H1 (cell line): ENCODE results near the gene SIRT7. TPM values are rescaled to one million over a fixed set of nuclear protein-coding genes. Genes with fewer than 3 reads are reported as not detected.

Experiments used
- CTCF ChIA-PET: fragments of 300-600 bp; sonication (Branson Sonifier 250); formaldehyde crosslinking; loops from one replicate; lab custom pipeline; 2021; ENCODE audit not compliant: partially characterized antibody; lab: Charles Lee
- POLR2A ChIA-PET: fragments of 300-600 bp; sonication (Branson Sonifier 250); formaldehyde crosslinking; loops from one replicate; lab custom pipeline; 2021; ENCODE audit warnings: inconsistent platforms; ENCODE audit not compliant: partially characterized antibody; lab: Charles Lee
- DNase-seq, 2 experiments: peaks; one replicate each; pipeline versions ENCODE4 v3.0.0 to v3.0.0-alpha.2; 2010 to 2022; ENCODE audit warnings: low spot score in 2 of 2, low read depth in 1 of 2, mixed read lengths in 1 of 2
- FAIRE-seq: peaks from 2 replicates; lab custom pipeline; 2011; peaks lifted over from hg19 to GRCh38; lab: Jason Lieb, UNC
- H2AFZ ChIP-seq: 2 replicates; pipeline ENCODE4 v1.8.1; 2012; ENCODE audit warnings: low read length, inconsistent platforms
- H2AK5ac ChIP-seq: 2 replicates; pipeline ENCODE4 v1.6.1; 2013; ENCODE audit warnings: low read depth, low read length
- H2BK120ac ChIP-seq: replicated peaks from 2 replicates; pipeline ENCODE3; 2013; ENCODE audit warnings: low read depth, low read length, inconsistent platforms
- H2BK12ac ChIP-seq: 2 replicates; pipeline ENCODE4 v1.6.1; 2013; ENCODE audit warnings: low read depth, low read length
- H2BK15ac ChIP-seq: 2 replicates; pipeline ENCODE4 v1.6.1; 2013; ENCODE audit warnings: low read length
- H2BK20ac ChIP-seq: 2 replicates; pipeline ENCODE4 v1.6.1; 2013; ENCODE audit warnings: low read length
- H2BK5ac ChIP-seq: 2 replicates; pipeline ENCODE4 v1.6.1; 2013; ENCODE audit warnings: low read depth, low read length
- H3K14ac ChIP-seq: 2 replicates; pipeline ENCODE4 v1.6.1; 2013; ENCODE audit warnings: inconsistent platforms; ENCODE audit not compliant: insufficient read length
- H3K18ac ChIP-seq: 2 replicates; pipeline ENCODE4 v1.6.1; 2013; ENCODE audit warnings: low read length; ENCODE audit errors: extremely low read depth
- H3K23ac ChIP-seq: 2 replicates; pipeline ENCODE4 v1.6.1; 2013; ENCODE audit warnings: inconsistent platforms; ENCODE audit not compliant: insufficient read length
- H3K23me2 ChIP-seq: 2 replicates; pipeline ENCODE4 v1.6.1; 2013; ENCODE audit warnings: low read depth, low read length
- H3K27ac ChIP-seq: 2 replicates; pipeline ENCODE4 v1.6.1; 2011; ENCODE audit warnings: low read depth, low read length, inconsistent platforms
- H3K27me3 ChIP-seq, 4 experiments: replicated peaks in 1 of 4; 1 replicate in 1 of 4; 2 replicates in 3 of 4; pipeline versions ENCODE4 v1.6.1 to v1.8.1; 2011 to 2013; ENCODE audit warnings: low read length in 3 of 4, mild to moderate bottlenecking in 3 of 4, inconsistent platforms in 2 of 4, mixed read lengths in 2 of 4, moderate library complexity in 1 of 4; ENCODE audit not compliant: control insufficient read depth in 3 of 4, insufficient read depth in 3 of 4; ENCODE audit errors: extremely low read depth in 1 of 4
- H3K36me3 ChIP-seq, 4 experiments: 2 replicates each; pipeline versions ENCODE4 v1.6.1 to v1.8.1; 2011 to 2013; ENCODE audit warnings: mild to moderate bottlenecking in 4 of 4, low read length in 3 of 4, moderate library complexity in 2 of 4, control low read depth in 1 of 4, inconsistent platforms in 1 of 4; ENCODE audit not compliant: insufficient read depth in 4 of 4, control insufficient read depth in 2 of 4
- H3K4ac ChIP-seq: replicated peaks from 2 replicates; pipeline ENCODE3; 2013; ENCODE audit warnings: low read length, low read depth, mixed read lengths, inconsistent platforms; ENCODE audit not compliant: insufficient read length
- H3K4me1 ChIP-seq, 4 experiments: replicated peaks in 1 of 4; 1 replicate in 1 of 4; 2 replicates in 3 of 4; pipeline versions ENCODE4 v1.6.1 to v1.8.1; 2011 to 2013; ENCODE audit warnings: low read length in 3 of 4, inconsistent platforms in 2 of 4, mixed read lengths in 1 of 4; ENCODE audit not compliant: insufficient read depth in 4 of 4, control insufficient read depth in 3 of 4
- H3K4me2 ChIP-seq, 2 experiments: 2 replicates each; pipeline versions ENCODE4 v1.6.1 to v1.8.1; 2011 to 2013; ENCODE audit warnings: low read depth in 2 of 2, low read length in 2 of 2, control low read depth in 1 of 2, inconsistent platforms in 1 of 2, mild to moderate bottlenecking in 1 of 2; ENCODE audit not compliant: insufficient read depth in 1 of 2
- H3K4me3 ChIP-seq, 4 experiments: fragments of 200-600, 300-600 bp in 1 of 4; sonication (generic), shearing (Covaris generic), sonication (Bioruptor Twin) in 1 of 4; 2 replicates each; pipeline versions ENCODE4 v1.5.1 to v1.8.1; 2011 to 2016; ENCODE audit warnings: low read length in 4 of 4, low read depth in 3 of 4, control low read depth in 2 of 4, inconsistent platforms in 2 of 4, mild to moderate bottlenecking in 2 of 4, mixed read lengths in 1 of 4, moderate library complexity in 1 of 4; ENCODE audit not compliant: insufficient read depth in 2 of 4; ENCODE audit errors: extremely low read depth in 1 of 4
- H3K56ac ChIP-seq: replicated peaks from 2 replicates; pipeline ENCODE3; 2013; ENCODE audit warnings: low read depth, mild to moderate bottlenecking, mixed read lengths, low read length, inconsistent platforms; ENCODE audit not compliant: insufficient read length
- H3K79me1 ChIP-seq: 2 replicates; pipeline ENCODE4 v1.6.1; 2013; ENCODE audit warnings: low read depth, low read length, control low read depth
- H3K79me2 ChIP-seq, 2 experiments: 2 replicates each; pipeline versions ENCODE4 v1.6.1 to v1.8.1; 2012 to 2013; ENCODE audit warnings: low read length in 2 of 2, mild to moderate bottlenecking in 2 of 2, inconsistent platforms in 1 of 2; ENCODE audit not compliant: insufficient read depth in 2 of 2, control insufficient read depth in 1 of 2
- H3K9ac ChIP-seq, 4 experiments: replicated peaks in 1 of 4; 1 replicate in 1 of 4; 2 replicates in 3 of 4; pipeline versions ENCODE4 v1.6.1 to v1.8.1; 2011 to 2013; ENCODE audit warnings: low read depth in 3 of 4, low read length in 3 of 4, control low read depth in 2 of 4, mild to moderate bottlenecking in 2 of 4, moderate library complexity in 2 of 4, inconsistent platforms in 1 of 4; ENCODE audit errors: extremely low read depth in 1 of 4
- H3K9me3 ChIP-seq, 2 experiments: 2 replicates each; pipeline versions ENCODE4 v1.6.1 to v1.8.1; 2012 to 2013; ENCODE audit warnings: mild to moderate bottlenecking in 2 of 2, moderate library complexity in 2 of 2, control low read depth in 1 of 2, inconsistent platforms in 1 of 2, low read depth in 1 of 2, low read length in 1 of 2, mixed read lengths in 1 of 2; ENCODE audit not compliant: insufficient read depth in 2 of 2
- H4K20me1 ChIP-seq, 2 experiments: replicated peaks in 1 of 2; 2 replicates each; pipeline versions ENCODE3 to v1.8.1; 2011 to 2013; ENCODE audit warnings: inconsistent platforms in 2 of 2, low read length in 2 of 2, mild to moderate bottlenecking in 1 of 2; ENCODE audit not compliant: insufficient read depth in 2 of 2, control insufficient read depth in 1 of 2
- H4K5ac ChIP-seq: 2 replicates; pipeline ENCODE4 v1.6.1; 2013; ENCODE audit warnings: low read length, low read depth, mixed read lengths, inconsistent platforms; ENCODE audit not compliant: insufficient read length
- H4K8ac ChIP-seq: 2 replicates; pipeline ENCODE4 v1.8.0; 2013; ENCODE audit warnings: mild to moderate bottlenecking, moderate library complexity, low read length, inconsistent platforms; ENCODE audit not compliant: insufficient read depth; ENCODE audit errors: extremely low read depth
- H4K91ac ChIP-seq: replicated peaks from 2 replicates; pipeline ENCODE3; 2013; ENCODE audit warnings: low read length, mixed read lengths, inconsistent platforms; ENCODE audit not compliant: insufficient read length
- CBX5 ChIP-seq: fragments of 300-800, 300-1000 bp; sonication (generic); IDR thresholded peaks from 2 replicates; pipeline ENCODE4 v1.7.1; 2016; ENCODE audit warnings: antibody characterized with exemption, low read length, low read depth
- CREB1 ChIP-seq: IDR thresholded peaks from 2 replicates; pipeline ENCODE4 v1.6.1; 2012; ENCODE audit warnings: inconsistent platforms
- HDAC2 ChIP-seq, 2 experiments: fragments of 300-600 bp in 1 of 2; sonication (generic) in 1 of 2; IDR thresholded peaks; 2 replicates each; pipeline ENCODE4 v1.6.1; 2011 to 2012; ENCODE audit warnings: low read depth in 2 of 2, low read length in 2 of 2, mild to moderate bottlenecking in 2 of 2, moderate library complexity in 2 of 2, borderline replicate concordance in 1 of 2, inconsistent platforms in 1 of 2
- KDM4A ChIP-seq: IDR thresholded peaks from one replicate; pipeline ENCODE4 v1.7.1; 2012; ENCODE audit warnings: low read depth, mild to moderate bottlenecking, moderate library complexity, low read length, inconsistent platforms; ENCODE audit not compliant: severe bottlenecking
- POLR2AphosphoS5 ChIP-seq: IDR thresholded peaks from 2 replicates; pipeline ENCODE4 v1.6.1; 2011; ENCODE audit warnings: low read depth, low read length
- RAD21 ChIP-seq, 2 experiments: IDR thresholded peaks in 1 of 2; conservative IDR thresholded peaks in 1 of 2; 2 replicates each; pipeline ENCODE4 v1.6.1; 2011; ENCODE audit warnings: low read depth in 2 of 2, low read length in 2 of 2, improper control_type of control experiment in 1 of 2, inconsistent platforms in 1 of 2, mild to moderate bottlenecking in 1 of 2, moderate library complexity in 1 of 2
- SRF ChIP-seq: IDR thresholded peaks from 2 replicates; pipeline ENCODE4 v1.6.1; 2011; ENCODE audit warnings: mild to moderate bottlenecking, low read depth, low read length, moderate library complexity
- WGBS, 2 experiments: shearing (Covaris generic) in 1 of 2; methylation state at CpG; one replicate each; pipeline versions ENCODE4 v1.1.6 to v1.1.7; 2013 to 2015; ENCODE audit warnings: low lambda C conversion rate in 2 of 2, mixed read lengths in 2 of 2, inconsistent platforms in 1 of 2, low coverage in 1 of 2, missing lambda C conversion rate in 1 of 2; ENCODE audit not compliant: insufficient replicate concordance in 2 of 2, insufficient coverage in 1 of 2, insufficient read length in 1 of 2; ENCODE audit errors: extremely low coverage in 1 of 2, missing lambda C conversion rate in 1 of 2; 5-methylcytosine and 5-hydroxymethylcytosine counted together
- polyA plus RNA-seq, 7 experiments: library from polyadenylated mRNA; depleted of rRNA in 3 of 7; stranded (reverse) in 5 of 7; unstranded in 2 of 7; fragments of >200 nt in 5 of 7; fragments of 200-250 nt in 2 of 7; gene quantifications; 1 replicate in 5 of 7; 2 replicates in 1 of 7; 4 replicates in 1 of 7; pipeline versions ENCODE4 v1.2.1 to v1.2.3, GENCODE V29; 2011 to 2013; ENCODE audit warnings: missing spikeins in 2 of 7, mixed read lengths in 2 of 7
- total RNA-seq: library from RNA; stranded (reverse); fragmentation: NEBNext Ultra II Directional; extraction: Animal tissue kit (Norgen Biotek cat#: 25700); gene quantifications from 2 replicates; pipeline ENCODE4 v1.2.1, GENCODE V29; 2021
- TF ChIP-seq, protein P1 (sequence below): IDR thresholded peaks from 2 replicates; pipeline ENCODE4 v1.6.1; 2011; ENCODE audit warnings: low read length, improper control_type of control experiment
- TF ChIP-seq, protein P2 (sequence below): IDR thresholded peaks from 2 replicates; pipeline ENCODE4 v1.6.1; 2012; ENCODE audit warnings: inconsistent platforms

Gene SIRT7
- total and polyA plus RNA-seq, 2 of the 8 experiments (the other 6 are each of a cell fraction or from before 2014, with no cell fraction given): 5.8 to 16.6 TPM

DNA sequence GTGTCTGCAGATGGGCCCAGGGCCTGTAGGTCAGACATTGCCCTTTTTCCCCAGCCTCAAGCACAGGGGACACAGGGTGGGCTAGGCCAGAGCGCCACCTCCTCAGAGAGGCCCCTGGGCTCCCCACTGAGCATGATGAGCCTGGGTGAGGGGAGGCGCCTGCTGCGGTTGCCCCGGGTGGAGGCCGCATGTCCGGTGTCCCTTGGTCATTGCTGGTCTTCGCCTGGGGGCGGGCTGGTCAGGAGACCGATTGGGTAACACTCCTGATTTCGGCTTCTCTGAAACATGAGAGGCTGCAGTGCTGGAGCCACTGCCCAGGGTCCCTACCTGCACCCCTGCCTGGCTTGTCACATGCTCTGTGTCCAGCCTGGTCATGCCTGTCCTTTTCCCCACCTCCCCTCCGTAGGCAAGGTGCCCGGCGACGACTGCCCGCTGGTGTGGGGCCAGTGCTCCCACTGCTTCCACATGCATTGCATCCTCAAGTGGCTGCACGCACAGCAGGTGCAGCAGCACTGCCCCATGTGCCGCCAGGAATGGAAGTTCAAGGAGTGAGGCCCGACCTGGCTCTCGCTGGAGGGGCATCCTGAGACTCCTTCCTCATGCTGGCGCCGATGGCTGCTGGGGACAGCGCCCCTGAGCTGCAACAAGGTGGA is 18.3 kb downstream of the SIRT7 start:
- no peak overlapping the region for H3K4me2 ChIP-seq
- DNase-seq: no peak
- H3K56ac ChIP-seq: no peak overlapping the region
- peaks cover 2 to 11% of the 10 kb centered on the region in 2 experiments for H4K20me1 ChIP-seq
- H2AK5ac ChIP-seq: no peak overlapping the region
- no peaks in the 10 kb centered on the region for H3K9me3 ChIP-seq
- no peak overlapping the region for H3K9ac ChIP-seq
- H2BK12ac ChIP-seq: no peak overlapping the region
- H3K79me1 ChIP-seq: peaks cover 3% of the 10 kb centered on the region; the same call in 1 of the 2 replicates
- ChIA-PET POLR2A (interaction anchor here (1.0 to 2.1 kb wide), 2 partner anchors 11 to 24 kb away, joined by 3 to 13 read pairs; partner anchors contain the start of gene PCYT2), CTCF (interaction anchor here (0.8 kb wide), 1 partner anchor 29 kb away, joined by 3 read pairs; no protein-coding TSS in a partner anchor)
- H3K27me3 ChIP-seq: peaks cover 0 to 22% (median 14%) of the 10 kb centered on the region in 4 experiments; a peak in 5 of 7 replicates
- FAIRE-seq: no peak
- no peak overlapping the region for H3K4ac ChIP-seq
- H3K27ac ChIP-seq: no peak overlapping the region
- no peak overlapping the region for H3K23ac ChIP-seq
- peaks cover 6% of the 10 kb centered on the region; the same call in 1 of the 2 replicates for H3K23me2 ChIP-seq
- no peak overlapping the region for H4K8ac ChIP-seq
- H2AFZ ChIP-seq: no peak overlapping the region
- H4K5ac ChIP-seq: no peak overlapping the region
- H3K14ac ChIP-seq: no peak overlapping the region
- no peak overlapping the region for H2BK20ac ChIP-seq
- peaks cover 0 to 8% (median 2%) of the 10 kb centered on the region in 4 experiments; a peak in 3 of 7 replicates for H3K4me1 ChIP-seq
- H2BK15ac ChIP-seq: no peak overlapping the region
- no peak overlapping the region for H3K4me3 ChIP-seq
- H4K91ac ChIP-seq: no peak overlapping the region
- H2BK120ac ChIP-seq: no peak overlapping the region
- H2BK5ac ChIP-seq: no peak overlapping the region
- no peak overlapping the region for H3K18ac ChIP-seq
- H3K36me3 ChIP-seq: peaks cover 3 to 22% (median 14%) of the 10 kb centered on the region in 4 experiments; a peak in 7 of 8 replicates
- H3K79me2 ChIP-seq: no peaks in the 10 kb centered on the region
- WGBS, 2 experiments: 95% methylated on average over 22 of the region's 22 CpGs; no CpG with 5 or more reads in 1 of the 2 experiments
- TF ChIP-seq, protein P1, sequence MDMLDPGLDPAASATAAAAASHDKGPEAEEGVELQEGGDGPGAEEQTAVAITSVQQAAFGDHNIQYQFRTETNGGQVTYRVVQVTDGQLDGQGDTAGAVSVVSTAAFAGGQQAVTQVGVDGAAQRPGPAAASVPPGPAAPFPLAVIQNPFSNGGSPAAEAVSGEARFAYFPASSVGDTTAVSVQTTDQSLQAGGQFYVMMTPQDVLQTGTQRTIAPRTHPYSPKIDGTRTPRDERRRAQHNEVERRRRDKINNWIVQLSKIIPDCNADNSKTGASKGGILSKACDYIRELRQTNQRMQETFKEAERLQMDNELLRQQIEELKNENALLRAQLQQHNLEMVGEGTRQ: no peak
- TF ChIP-seq HDAC2 (IDR thresholded peaks at IDR 0.05; ENCODE audit: borderline replicate concordance in 1 of 2, low read depth in 2 of 2, low read length in 2 of 2): no peak
- TF ChIP-seq, protein P2, sequence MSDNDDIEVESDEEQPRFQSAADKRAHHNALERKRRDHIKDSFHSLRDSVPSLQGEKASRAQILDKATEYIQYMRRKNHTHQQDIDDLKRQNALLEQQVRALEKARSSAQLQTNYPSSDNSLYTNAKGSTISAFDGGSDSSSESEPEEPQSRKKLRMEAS: no peak
- no peak for TF ChIP-seq CREB1
- TF ChIP-seq POLR2AphosphoS5: no peak
- no peak for TF ChIP-seq SRF
- no peak for TF ChIP-seq RAD21 (IDR thresholded peaks at IDR 0.05 in 1 of 2, conservative IDR thresholded peaks at IDR 0.05 in 1 of 2; ENCODE audit: low read depth in 2 of 2, low read length in 2 of 2)
- TF ChIP-seq KDM4A: no peak
- no peak for TF ChIP-seq CBX5
